ENCODE results near the gene CACNA1B.

The CACNA1B gene

DNA sequence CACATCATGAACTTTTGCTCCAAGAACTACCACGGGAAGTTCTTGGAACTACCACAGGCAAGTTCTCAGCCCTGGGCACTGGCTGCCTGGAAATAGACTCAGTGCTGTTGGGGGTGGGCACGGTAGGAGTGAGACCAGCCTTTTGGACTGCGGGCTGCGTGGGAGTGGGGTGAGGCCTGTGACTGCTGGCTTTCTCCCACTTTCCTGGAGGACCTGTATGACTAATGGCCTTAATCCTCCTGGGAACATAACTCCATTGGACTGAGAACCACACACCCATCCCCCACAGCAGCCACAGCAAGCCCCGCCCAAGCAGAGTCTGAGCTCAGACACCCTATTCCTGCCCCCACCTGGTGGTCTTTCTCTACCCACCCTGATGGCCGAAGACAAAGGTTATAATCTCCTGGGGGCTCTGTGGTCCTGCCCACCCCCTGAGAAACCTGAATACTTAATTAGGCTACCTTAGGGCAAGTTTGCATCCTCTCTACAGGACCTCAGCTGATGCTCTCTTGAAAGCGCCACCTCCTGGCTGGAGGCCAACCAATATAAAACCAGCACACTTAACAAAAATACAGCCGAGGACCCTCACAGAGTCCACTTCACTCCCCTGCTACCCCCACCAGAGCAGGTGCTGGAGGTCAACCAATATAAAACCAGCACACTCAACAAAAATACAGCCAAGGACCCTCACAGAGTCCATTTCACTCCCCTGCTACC, 112.6 kb downstream of the CACNA1B start:
- no peak for TF ChIP-seq RAD21 (IDR thresholded peaks at IDR 0.05; ENCODE audit: low read depth)
- TF ChIP-seq NFIC (IDR thresholded peaks at IDR 0.05), result no peak
- TF ChIP-seq TEAD4 (IDR thresholded peaks at IDR 0.05), result no peak
- no peak for TF ChIP-seq ZBTB7A (IDR thresholded peaks at IDR 0.05; ENCODE audit: low read depth)
- TF ChIP-seq CREB1 (IDR thresholded peaks at IDR 0.05; ENCODE audit: low read depth), result no peak
- no peak for TF ChIP-seq FOXM1 (IDR thresholded peaks at IDR 0.05; ENCODE audit: borderline replicate concordance, low read depth)
- TF ChIP-seq, protein P1, sequence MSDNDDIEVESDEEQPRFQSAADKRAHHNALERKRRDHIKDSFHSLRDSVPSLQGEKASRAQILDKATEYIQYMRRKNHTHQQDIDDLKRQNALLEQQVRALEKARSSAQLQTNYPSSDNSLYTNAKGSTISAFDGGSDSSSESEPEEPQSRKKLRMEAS (IDR thresholded peaks at IDR 0.05), result no peak
- TF ChIP-seq, protein P2, sequence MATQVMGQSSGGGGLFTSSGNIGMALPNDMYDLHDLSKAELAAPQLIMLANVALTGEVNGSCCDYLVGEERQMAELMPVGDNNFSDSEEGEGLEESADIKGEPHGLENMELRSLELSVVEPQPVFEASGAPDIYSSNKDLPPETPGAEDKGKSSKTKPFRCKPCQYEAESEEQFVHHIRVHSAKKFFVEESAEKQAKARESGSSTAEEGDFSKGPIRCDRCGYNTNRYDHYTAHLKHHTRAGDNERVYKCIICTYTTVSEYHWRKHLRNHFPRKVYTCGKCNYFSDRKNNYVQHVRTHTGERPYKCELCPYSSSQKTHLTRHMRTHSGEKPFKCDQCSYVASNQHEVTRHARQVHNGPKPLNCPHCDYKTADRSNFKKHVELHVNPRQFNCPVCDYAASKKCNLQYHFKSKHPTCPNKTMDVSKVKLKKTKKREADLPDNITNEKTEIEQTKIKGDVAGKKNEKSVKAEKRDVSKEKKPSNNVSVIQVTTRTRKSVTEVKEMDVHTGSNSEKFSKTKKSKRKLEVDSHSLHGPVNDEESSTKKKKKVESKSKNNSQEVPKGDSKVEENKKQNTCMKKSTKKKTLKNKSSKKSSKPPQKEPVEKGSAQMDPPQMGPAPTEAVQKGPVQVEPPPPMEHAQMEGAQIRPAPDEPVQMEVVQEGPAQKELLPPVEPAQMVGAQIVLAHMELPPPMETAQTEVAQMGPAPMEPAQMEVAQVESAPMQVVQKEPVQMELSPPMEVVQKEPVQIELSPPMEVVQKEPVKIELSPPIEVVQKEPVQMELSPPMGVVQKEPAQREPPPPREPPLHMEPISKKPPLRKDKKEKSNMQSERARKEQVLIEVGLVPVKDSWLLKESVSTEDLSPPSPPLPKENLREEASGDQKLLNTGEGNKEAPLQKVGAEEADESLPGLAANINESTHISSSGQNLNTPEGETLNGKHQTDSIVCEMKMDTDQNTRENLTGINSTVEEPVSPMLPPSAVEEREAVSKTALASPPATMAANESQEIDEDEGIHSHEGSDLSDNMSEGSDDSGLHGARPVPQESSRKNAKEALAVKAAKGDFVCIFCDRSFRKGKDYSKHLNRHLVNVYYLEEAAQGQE (IDR thresholded peaks at IDR 0.05; ENCODE audit: low read depth), result no peak

DNA sequence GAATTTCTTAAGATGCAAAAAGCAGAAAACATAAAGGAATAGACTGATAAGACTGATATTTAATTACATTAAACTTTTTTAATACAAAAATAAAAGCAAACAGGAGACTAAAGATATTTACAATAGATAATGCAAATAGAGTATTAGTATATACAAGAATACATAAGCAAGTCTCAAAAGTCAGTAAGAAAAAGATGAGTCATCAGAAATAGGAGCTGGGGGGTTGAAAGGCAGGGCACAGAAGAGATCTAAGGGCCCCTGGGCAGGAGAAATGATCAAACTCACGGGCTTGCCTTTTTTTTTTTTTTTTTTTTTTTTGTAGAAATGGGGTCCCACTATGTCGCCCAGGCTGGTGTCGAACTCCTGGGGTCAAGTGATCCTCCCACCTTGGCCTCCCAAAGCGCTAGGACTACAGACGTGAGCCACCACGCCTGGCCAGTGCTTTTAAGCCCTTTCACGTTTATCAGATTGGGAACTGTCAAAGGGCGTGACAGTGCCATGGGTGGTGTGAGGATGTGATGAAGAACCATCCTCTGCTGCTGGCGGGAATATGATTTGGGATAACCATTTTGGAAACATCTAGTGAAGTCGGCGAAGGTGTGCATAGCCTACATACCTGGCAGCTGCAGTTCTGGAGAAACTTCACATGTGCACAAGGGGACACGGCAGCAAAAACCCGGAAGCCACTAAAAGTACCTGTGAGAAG, 126.1 kb downstream of the CACNA1B start:
- TF ChIP-seq ZBTB7A (IDR thresholded peaks at IDR 0.05; ENCODE audit: low read depth), result no peak
- no peak for TF ChIP-seq CEBPB (IDR thresholded peaks at IDR 0.05)
- no peak for TF ChIP-seq TEAD4 (IDR thresholded peaks at IDR 0.05)
- TF ChIP-seq, protein P2 (IDR thresholded peaks at IDR 0.05; ENCODE audit: low read depth), result no peak
- no peak for TF ChIP-seq FOXM1 (IDR thresholded peaks at IDR 0.05; ENCODE audit: borderline replicate concordance, low read depth)
- no peak for TF ChIP-seq EP300 (IDR thresholded peaks at IDR 0.05; ENCODE audit: borderline replicate concordance)
- TF ChIP-seq RAD21 (IDR thresholded peaks at IDR 0.05; ENCODE audit: low read depth), result no peak
- no peak for TF ChIP-seq EGR1 (IDR thresholded peaks at IDR 0.05)
- TF ChIP-seq, protein P1 (IDR thresholded peaks at IDR 0.05), result no peak
- TF ChIP-seq TCF12 (IDR thresholded peaks at IDR 0.05; ENCODE audit: low read depth), result no peak
- TF ChIP-seq, protein P3, sequence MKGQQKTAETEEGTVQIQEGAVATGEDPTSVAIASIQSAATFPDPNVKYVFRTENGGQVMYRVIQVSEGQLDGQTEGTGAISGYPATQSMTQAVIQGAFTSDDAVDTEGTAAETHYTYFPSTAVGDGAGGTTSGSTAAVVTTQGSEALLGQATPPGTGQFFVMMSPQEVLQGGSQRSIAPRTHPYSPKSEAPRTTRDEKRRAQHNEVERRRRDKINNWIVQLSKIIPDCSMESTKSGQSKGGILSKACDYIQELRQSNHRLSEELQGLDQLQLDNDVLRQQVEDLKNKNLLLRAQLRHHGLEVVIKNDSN (IDR thresholded peaks at IDR 0.05), result no peak
- no peak for TF ChIP-seq TAF1 (IDR thresholded peaks at IDR 0.05; ENCODE audit: low read depth)
- no peak for TF ChIP-seq CREB1 (IDR thresholded peaks at IDR 0.05; ENCODE audit: low read depth)
- no peak for TF ChIP-seq YY1 (IDR thresholded peaks at IDR 0.05; ENCODE audit: low read depth)
- no peak for TF ChIP-seq NFIC (IDR thresholded peaks at IDR 0.05)

DNA sequence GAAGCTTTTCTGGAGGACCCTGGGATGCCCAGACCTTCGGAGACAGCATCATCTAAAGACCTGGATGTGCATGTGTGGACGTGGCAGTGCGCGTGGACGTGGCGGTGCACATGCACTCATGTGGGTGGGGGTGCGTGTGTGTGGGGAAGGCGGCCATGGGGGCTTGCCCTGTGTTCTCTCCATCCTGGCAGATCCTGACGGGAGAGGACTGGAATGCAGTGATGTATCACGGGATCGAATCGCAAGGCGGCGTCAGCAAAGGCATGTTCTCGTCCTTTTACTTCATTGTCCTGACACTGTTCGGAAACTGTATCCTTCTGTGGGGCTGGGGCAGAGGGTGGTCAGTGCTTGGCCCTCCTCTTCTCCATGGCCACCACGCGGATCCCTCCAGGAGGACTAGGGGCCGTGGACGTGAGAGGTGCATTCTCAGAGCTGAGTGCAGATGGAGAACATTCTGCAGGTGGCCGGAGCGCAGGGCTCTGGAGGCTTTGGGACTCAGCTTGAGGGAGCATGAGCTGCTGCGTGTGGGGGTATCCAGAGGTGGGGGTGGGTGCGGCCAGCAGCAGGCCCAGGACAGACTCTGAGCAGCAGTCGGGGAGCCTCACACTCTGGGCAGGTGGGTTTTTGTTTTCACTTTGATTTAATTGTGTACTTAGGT, 129.1 kb downstream of the CACNA1B start:
- TF ChIP-seq EP300 (IDR thresholded peaks at IDR 0.05; ENCODE audit: borderline replicate concordance) (no peak), TCF12 (IDR thresholded peaks at IDR 0.05; ENCODE audit: low read depth) (no peak), EGR1 (IDR thresholded peaks at IDR 0.05) (no peak), CREB1 (IDR thresholded peaks at IDR 0.05; ENCODE audit: low read depth) (no peak), RAD21 (IDR thresholded peaks at IDR 0.05; ENCODE audit: low read depth) (no peak), FOXM1 (IDR thresholded peaks at IDR 0.05; ENCODE audit: borderline replicate concordance, low read depth) (no peak), TAF1 (IDR thresholded peaks at IDR 0.05; ENCODE audit: low read depth) (no peak), TEAD4 (IDR thresholded peaks at IDR 0.05) (no peak), YY1 (IDR thresholded peaks at IDR 0.05; ENCODE audit: low read depth) (no peak), NFIC (IDR thresholded peaks at IDR 0.05) (no peak), ZBTB7A (IDR thresholded peaks at IDR 0.05; ENCODE audit: low read depth) (no peak), CEBPB (IDR thresholded peaks at IDR 0.05) (no peak)
- TF ChIP-seq, protein P1 (IDR thresholded peaks at IDR 0.05), result no peak
- TF ChIP-seq, protein P3 (IDR thresholded peaks at IDR 0.05), result no peak
- TF ChIP-seq, protein P2 (IDR thresholded peaks at IDR 0.05; ENCODE audit: low read depth), result no peak

Data from Ishikawa (cell line).